NCI-H1105 treated with DMSO at 0.1 percent for 48 hours (cell line): ENCODE measurements around the gene TRAM2.

ENCODE experiments used
- DNase-seq: peaks from one replicate; lab custom pipeline; 2025; lab: John Stamatoyannopoulos, UW

Gene TRAM2

DNA sequence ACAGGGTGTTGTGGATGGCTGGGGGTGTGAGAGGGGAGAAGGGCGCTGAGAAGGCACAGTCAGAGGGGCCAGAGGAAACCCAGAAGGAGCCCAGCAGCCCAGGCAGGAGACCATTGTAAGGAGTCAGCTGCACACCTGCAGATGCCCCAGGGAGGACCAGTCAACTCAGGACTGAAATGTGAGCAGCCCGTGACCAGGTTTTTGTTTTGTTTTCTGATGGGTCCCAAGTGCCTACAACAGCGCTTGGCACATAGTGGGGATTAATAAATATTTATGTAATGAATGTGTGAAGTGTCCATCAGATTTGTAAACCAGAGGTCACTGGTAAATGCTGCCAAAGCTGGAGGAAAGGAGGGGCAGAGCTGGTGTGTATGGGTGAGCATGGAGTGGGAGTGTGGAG is 30.2 kb downstream of the TRAM2 start:
- no peak for DNase-seq

GRCh38 chr6:52546192-52546591 is 30.7 kb downstream of the TRAM2 start:
- DNase-seq = no peak

DNA sequence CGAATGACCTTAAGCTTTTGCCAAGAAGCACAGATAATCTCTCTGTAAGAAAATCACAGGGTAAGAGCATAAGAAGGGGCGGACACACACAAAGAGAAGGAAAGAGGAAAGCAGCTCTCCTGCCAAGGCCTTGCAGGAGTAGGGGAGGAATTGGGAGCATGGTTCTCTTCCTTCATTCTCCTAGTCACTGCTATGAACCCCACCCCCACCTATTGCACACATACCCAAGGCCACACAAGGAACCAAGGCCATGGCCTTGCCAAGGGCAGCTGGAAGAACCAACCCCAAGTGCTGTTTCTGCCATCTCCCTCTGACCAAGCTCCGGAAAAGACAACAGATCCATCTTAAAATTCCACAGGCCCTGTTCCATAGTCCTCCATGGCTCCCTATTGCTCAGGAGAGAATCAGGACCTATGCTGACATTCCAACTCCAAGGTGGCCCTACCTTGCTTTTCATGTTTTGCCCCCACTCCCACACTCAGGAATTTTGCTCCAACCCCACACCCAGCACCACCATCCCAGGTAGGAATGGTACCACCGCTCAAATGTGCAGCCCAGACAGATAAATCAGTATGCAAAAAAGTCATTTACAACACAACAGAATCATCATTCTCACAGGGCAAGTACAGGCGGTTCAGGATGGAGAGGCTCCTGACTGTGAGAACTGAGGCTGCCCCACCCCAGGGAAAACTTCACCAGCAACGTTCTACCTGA is 31.3 kb downstream of the TRAM2 start:
- DNase-seq = no peak

DNA sequence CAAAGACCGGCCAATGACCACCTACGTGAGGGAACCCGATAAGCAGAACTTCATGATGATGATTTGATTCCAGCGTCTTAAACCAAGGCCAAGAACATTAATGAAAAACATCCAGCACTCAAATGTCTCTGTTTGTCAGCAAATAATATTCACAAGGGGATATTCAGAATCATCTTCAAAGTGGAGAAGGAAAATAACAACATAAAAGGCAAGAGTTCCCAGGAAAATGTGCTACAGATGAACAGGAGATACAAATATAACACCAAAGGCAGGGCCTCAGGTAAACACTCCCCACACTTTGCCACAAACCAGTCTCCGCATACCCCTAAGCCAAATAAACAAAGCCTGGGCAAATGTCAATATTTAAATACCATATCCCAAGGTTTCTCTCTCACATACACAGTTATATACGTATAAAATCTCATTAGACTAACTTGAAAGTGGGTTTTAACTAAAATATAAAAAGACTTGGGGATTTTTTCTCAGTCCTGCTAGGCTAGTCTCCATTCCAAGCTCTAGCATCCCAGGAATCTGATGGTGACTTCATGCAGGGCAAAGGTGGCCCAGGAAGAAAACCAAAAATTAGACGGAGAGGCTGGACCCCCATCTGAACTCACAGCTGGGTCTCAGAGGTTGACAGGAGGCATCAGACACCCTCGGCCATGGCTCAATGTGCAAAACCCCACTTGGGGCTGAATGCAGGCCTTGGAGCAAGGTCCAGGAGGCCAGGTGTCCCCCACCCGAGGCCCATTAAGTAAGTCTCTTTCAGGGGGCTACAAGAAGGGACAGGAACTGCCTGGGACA is 32.1 kb downstream of the TRAM2 start:
- DNase-seq = no peak

DNA sequence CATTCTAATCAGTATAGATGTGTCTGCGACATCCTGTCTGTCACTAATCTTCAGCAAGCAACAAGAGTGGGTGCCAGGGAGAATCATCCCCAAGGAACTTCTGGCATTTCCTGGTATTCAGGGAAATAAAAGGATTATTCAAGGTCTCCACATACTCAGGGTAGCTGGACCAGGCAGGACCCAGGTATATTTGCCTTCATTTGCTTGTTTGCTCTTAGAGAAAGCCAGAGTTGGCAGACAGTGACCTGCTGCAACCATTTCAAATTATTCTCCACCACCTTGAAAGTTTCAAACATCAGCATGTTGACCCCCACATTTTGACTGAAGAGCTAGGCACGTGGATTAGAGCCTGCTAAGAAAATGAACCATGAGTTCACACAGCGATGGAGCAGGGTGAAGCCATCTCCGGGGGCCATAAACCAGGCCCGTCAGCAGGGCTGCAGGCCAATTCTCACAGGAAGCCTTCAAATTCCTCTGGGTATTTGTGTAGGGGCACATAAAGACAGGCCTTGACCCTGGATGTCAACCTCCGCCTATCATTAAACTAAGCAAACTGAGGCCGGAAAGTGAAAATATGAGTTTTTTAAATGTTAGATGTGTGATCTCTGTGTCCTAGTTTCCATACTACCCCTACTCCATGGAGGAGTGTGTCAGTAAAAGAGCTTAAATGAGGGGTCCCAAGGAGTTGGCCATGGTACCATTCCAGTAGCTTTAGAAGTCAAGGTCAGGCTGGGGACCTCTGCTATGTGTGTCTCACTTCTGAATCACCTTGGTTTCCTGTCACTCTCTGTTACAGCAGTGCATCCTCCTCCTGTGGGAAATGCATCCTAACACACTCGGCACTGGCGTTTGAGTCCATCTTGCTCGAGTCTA is 32.9 kb downstream of the TRAM2 start:
- no peak for DNase-seq

- DNase-seq = no peak
Measured at GRCh38 chr6:52543262-52543661, 33.6 kb downstream of the TRAM2 start.

GRCh38 chr6:52541135-52541534 is 35.7 kb downstream of the TRAM2 start:
- no peak for DNase-seq

DNA sequence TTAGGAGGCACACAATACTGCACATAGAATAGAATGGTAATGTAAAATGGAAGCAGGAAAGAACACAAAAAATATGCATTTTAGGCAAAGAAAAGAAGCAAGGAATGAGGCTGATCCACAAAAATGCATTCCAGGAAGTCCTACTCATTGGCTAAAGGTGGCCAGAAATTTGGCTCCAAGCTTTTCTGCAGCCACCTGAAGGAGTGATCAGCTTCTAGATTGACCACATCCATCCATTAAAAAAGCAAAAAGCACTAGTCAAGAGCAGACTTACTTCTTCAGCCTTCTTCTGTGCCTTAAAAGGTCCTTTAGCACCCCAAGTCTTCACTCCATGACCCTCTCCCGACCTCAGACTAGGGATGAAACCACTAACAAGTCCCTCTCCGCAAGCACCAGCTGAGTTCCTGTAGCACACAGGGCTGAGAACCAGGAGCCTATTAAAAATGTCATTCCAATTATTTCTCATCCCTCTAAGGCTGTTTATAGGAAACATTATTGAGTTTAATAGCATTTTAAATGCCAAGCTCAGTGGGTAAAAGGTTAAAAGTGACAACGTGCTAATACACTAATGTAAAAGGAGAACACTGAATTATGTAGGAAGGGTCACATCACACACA is 36.5 kb downstream of the TRAM2 start:
- DNase-seq = no peak

DNA sequence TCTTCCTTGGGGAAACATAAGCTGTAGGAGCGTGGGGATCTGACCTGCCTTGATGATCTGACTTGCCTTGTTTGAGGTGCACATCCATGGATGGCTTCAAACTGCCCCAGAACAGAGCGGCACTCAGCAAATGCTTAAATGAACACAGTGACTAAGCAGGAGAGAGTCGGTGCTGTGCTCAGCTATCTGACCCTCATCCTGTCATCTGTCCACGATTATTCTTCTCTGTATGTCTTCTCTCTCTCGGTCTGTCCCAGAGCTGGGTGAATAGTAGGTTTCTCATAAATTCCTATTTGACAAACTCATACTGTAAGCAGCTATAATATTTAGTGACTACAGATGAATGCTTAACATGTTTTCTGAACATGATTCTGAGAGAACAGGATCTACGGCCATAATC is 37.3 kb downstream of the TRAM2 start:
- DNase-seq = no peak

- DNase-seq = no peak
Measured at GRCh38 chr6:52538901-52539354, 37.9 kb downstream of the TRAM2 start.

DNA sequence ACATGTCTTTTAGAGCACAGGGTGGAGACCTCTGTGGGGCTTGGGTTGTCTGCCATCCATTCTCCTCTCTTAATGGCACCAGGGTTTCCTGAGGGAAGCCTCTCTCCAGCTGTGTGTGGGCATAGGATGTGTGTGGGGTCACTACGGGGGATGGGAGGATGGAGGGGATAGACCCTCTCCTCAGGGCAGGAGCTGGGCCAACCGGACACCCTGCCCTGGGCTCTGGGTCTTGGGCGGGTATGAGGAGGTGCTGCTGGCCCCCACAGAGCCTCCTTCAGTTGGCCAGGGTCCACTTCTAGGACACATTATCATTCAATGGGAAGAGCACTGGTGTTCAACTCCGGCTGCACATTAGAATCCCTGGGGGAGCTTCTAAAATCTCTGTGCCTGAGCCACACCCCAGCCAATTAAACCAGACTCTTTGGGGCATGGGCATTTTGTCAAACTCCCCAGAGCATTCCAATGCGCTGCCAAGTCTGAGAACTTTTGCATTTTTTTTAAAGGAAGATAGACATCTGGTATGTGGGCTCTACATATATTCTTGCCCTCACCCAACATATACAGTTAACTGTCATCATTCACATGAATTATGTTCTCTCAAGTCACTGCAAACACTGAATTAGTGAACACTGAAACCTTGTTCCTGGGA is 38.5 kb downstream of the TRAM2 start:
- no peak for DNase-seq

- no peak for DNase-seq
Measured at GRCh38 chr6:52537001-52537753, 39.7 kb downstream of the TRAM2 start.

DNA sequence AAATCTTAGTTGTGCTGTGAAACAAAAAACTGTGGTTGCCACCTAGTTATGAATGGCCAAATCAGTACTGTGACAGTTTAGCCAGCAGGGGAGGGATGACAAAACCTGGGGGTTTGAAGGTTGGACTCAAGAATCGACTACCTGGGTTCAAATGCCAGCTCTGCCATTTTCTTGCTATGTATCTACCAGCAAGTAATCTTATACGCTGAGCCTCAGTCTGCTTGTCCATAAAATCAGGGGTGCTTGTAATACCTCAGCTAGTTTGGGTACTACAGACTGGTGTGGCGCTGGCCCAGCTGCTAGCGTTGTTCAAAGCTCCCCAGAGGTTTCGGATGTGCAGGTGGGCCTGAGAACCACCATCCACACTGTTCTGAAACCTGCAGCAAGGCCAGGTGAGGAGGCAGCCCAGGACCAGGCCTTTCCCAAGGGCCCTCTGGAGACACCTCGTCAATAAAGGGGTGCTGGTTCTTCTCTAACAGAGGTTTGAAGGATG is 40.4 kb downstream of the TRAM2 start:
- no peak for DNase-seq

GRCh38 chr6:52535711-52536423 is 41.0 kb downstream of the TRAM2 start:
- DNase-seq = no peak

DNA sequence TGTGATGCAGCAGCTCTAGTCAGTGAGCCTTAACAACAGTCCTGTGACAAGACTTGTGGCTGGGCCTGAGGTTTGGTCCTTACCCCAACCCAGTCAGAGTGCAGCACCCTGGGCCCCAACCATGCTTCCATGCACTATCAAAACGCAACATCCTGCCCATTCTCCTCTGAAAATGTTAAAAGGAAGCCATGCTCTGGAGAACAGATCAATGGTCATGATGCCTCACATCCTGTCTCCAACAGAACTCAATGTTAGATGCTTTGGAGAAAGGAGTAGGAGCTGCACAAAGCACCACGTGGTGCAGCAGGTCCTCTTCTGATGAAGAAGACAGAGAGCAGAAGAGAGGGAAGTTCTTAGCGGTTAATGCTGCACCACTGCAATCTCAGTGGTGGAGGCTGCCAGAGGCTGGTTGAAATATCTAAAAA is 41.9 kb downstream of the TRAM2 start:
- no peak for DNase-seq

- no peak for DNase-seq
Measured at GRCh38 chr6:52534363-52534762, 42.5 kb downstream of the TRAM2 start.

- no peak for DNase-seq
Measured at GRCh38 chr6:52533491-52533890, 43.4 kb downstream of the TRAM2 start.

GRCh38 chr6:52532457-52532856 is 44.4 kb downstream of the TRAM2 start:
- DNase-seq = no peak

DNA sequence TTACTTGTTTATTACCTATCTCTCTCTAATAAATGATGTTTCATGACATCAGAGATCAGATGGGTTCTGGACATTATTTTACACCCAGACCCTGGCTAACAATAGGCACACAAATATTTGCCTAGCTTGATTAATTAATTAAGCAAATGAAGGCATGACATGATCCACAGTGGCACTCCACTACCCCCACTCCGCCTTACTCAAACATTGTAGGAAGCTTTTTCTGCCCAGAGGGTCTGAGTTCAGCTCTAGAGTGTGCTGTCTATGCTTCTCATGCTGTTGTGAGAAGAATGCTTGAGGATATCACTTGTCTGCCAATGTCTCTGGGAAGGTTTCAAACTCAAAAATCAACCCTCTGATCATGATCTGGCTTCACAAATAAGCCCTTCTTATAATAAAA is 45.0 kb downstream of the TRAM2 start:
- no peak for DNase-seq

DNA sequence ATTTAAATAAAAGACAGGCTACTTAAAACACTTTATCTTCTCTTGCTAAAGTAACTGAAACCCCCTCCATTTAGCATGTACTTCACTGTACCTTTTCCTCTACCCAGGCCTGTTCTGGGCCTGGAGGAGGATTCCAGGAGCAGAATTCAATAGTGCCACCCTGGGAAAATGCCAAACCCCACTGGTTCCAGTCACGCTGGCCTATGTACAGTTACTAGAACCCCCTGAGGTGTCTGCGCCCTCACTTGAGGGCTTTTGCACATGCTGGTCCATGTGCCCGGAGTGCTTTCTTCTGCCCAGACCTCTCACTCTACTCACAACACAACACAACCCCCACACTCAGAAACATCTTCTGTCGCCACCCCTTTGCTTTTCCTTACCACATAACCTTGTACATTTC is 45.5 kb downstream of the TRAM2 start:
- DNase-seq = no peak
